GM13976 (cell line): ENCODE results near the gene DCBLD1.

Source experiments
- DNase-seq: peaks from one replicate; pipeline ENCODE4 v3.0.0; 2012; ENCODE audit warnings: low spot score
- CTCF ChIP-seq: IDR thresholded peaks from 2 replicates; pipeline ENCODE4 v1.5.1; 2012; ENCODE audit warnings: borderline replicate concordance, mild to moderate bottlenecking; ENCODE audit not compliant: insufficient read depth; ENCODE audit errors: extremely low read depth, missing control alignments, control extremely low read depth
- in situ Hi-C: fragments of 300-500 bp; cut with MboI; formaldehyde crosslinking; loops from one replicate; pipeline ENCODE4 v1.12.0; 2022; ENCODE audit warnings: low sequenced_read_pairs, mixed read lengths, inconsistent platforms; ENCODE audit not compliant: unreplicated experiment

Gene DCBLD1

GRCh38 chr6:117520603-117521395, 38.3 kb downstream of the DCBLD1 start:
- in situ Hi-C loops = no loop called here
- TF ChIP-seq CTCF = no peak
- no peak for DNase-seq

- no peak for TF ChIP-seq CTCF
- no peak for DNase-seq
- in situ Hi-C loops = no loop called here
These were observed 39.5 kb downstream of the DCBLD1 start for GRCh38 chr6:117521791-117522502.

GRCh38 chr6:117525607-117526006, 43.1 kb downstream of the DCBLD1 start:
- in situ Hi-C loops = no loop called here
- no peak for DNase-seq
- TF ChIP-seq CTCF = no peak

- in situ Hi-C loops = no loop called here
- no peak for DNase-seq
- no peak for TF ChIP-seq CTCF
These were observed 48.2 kb downstream of the DCBLD1 start for GRCh38 chr6:117530467-117531242.

- no peak for DNase-seq
- no peak for TF ChIP-seq CTCF
- in situ Hi-C loops = no loop called here
These were observed 48.9 kb downstream of the DCBLD1 start for GRCh38 chr6:117531346-117531745.

GRCh38 chr6:117531809-117532725, 49.6 kb downstream of the DCBLD1 start:
- in situ Hi-C loops = no loop called here
- TF ChIP-seq CTCF = no peak
- no peak for DNase-seq
